Neuronal stem cell (in vitro differentiated cells): Measurements from ENCODE around the gene GINS1.

Experiments used
- DNase-seq: peaks from one replicate; pipeline ENCODE4 v3.0.0-alpha.2; 2013; ENCODE audit warnings: low spot score
- H2AFZ ChIP-seq: one replicate; pipeline ENCODE4 v1.6.1; 2013; ENCODE audit warnings: mild to moderate bottlenecking, low read length, inconsistent platforms
- H2AK5ac ChIP-seq: 2 replicates; pipeline ENCODE4 v1.6.1; 2013; ENCODE audit warnings: low read depth, mild to moderate bottlenecking, inconsistent platforms, low read length, moderate library complexity, mixed read lengths
- H2BK120ac ChIP-seq: 2 replicates; pipeline ENCODE4 v1.6.1; 2013; ENCODE audit warnings: low read depth, mild to moderate bottlenecking, inconsistent platforms, low read length, moderate library complexity, mixed read lengths
- H2BK12ac ChIP-seq: one replicate; pipeline ENCODE4 v1.6.1; 2013; ENCODE audit warnings: low read length, inconsistent platforms
- H2BK15ac ChIP-seq: 2 replicates; pipeline ENCODE4 v1.6.1; 2013; ENCODE audit warnings: mild to moderate bottlenecking, low read length, inconsistent platforms, mixed read lengths
- H2BK5ac ChIP-seq: one replicate; pipeline ENCODE4 v1.6.1; 2013; ENCODE audit warnings: inconsistent platforms, mild to moderate bottlenecking, low read length, moderate library complexity
- H3K14ac ChIP-seq: one replicate; pipeline ENCODE4 v1.6.1; 2013; ENCODE audit warnings: low read length, inconsistent platforms
- H3K18ac ChIP-seq: 2 replicates; pipeline ENCODE4 v1.6.1; 2013; ENCODE audit warnings: low read length, inconsistent platforms
- H3K23ac ChIP-seq: 2 replicates; pipeline ENCODE4 v1.6.1; 2013; ENCODE audit warnings: low read depth, mild to moderate bottlenecking, mixed read lengths, low read length, inconsistent platforms; ENCODE audit not compliant: poor library complexity
- H3K27ac ChIP-seq: replicated peaks from 3 replicates; pipeline ENCODE4 v1.5.1; 2013; ENCODE audit warnings: low read length, inconsistent platforms
- H3K27me3 ChIP-seq, 3 experiments: 2 replicates each; pipeline ENCODE4 v1.6.1; 2013; ENCODE audit warnings: low read length in 3 of 3, mild to moderate bottlenecking in 2 of 3, inconsistent platforms in 1 of 3, low read depth in 1 of 3, mixed read lengths in 1 of 3, moderate library complexity in 1 of 3; ENCODE audit not compliant: control insufficient read depth in 3 of 3, insufficient read depth in 3 of 3
- H3K36me3 ChIP-seq, 2 donors: replicated peaks in 1 of 2; 2 replicates each; pipeline ENCODE4 v1.6.1; 2013; ENCODE audit warnings: low read length in 2 of 2; ENCODE audit not compliant: control insufficient read depth in 2 of 2, insufficient read depth in 2 of 2
- H3K4ac ChIP-seq: 2 replicates; pipeline ENCODE4 v1.6.1; 2013; ENCODE audit warnings: inconsistent platforms, mild to moderate bottlenecking, low read length, moderate library complexity
- H3K4me1 ChIP-seq, 2 donors: 1 replicate in 1 of 2; 2 replicates in 1 of 2; pipeline ENCODE4 v1.6.1; 2013; ENCODE audit warnings: low read length in 2 of 2, low read depth in 1 of 2; ENCODE audit not compliant: control insufficient read depth in 2 of 2, insufficient read depth in 1 of 2
- H3K4me2 ChIP-seq: one replicate; pipeline ENCODE4 v1.6.1; 2013; ENCODE audit warnings: mild to moderate bottlenecking, low read length, inconsistent platforms; ENCODE audit not compliant: insufficient read depth, poor library complexity, severe bottlenecking
- H3K4me3 ChIP-seq, 2 donors: 2 replicates each; pipeline ENCODE4 v1.5.1; 2013; ENCODE audit warnings: low read length in 2 of 2, mild to moderate bottlenecking in 2 of 2, inconsistent platforms in 1 of 2, moderate library complexity in 1 of 2
- H3K79me1 ChIP-seq: one replicate; pipeline ENCODE4 v1.6.1; 2013; ENCODE audit warnings: low read depth, mild to moderate bottlenecking, inconsistent platforms, low read length, moderate library complexity
- H3K9ac ChIP-seq: one replicate; pipeline ENCODE4 v1.6.1; 2013; ENCODE audit warnings: mild to moderate bottlenecking, low read depth, low read length, inconsistent platforms; ENCODE audit not compliant: poor library complexity
- H3K9me3 ChIP-seq, 2 donors: replicated peaks in 1 of 2; 2 replicates each; pipeline versions ENCODE3 to v1.6.1; 2013; ENCODE audit warnings: low read length in 2 of 2, mild to moderate bottlenecking in 2 of 2, inconsistent platforms in 1 of 2, low read depth in 1 of 2, mixed read lengths in 1 of 2, moderate library complexity in 1 of 2; ENCODE audit not compliant: control insufficient read depth in 2 of 2, insufficient read depth in 1 of 2
- H4K8ac ChIP-seq: one replicate; pipeline ENCODE4 v1.6.1; 2013; ENCODE audit warnings: low read depth, mild to moderate bottlenecking, inconsistent platforms, low read length, moderate library complexity
- H4K91ac ChIP-seq: one replicate; pipeline ENCODE4 v1.6.1; 2013; ENCODE audit warnings: low read length, low read depth, mild to moderate bottlenecking, inconsistent platforms; ENCODE audit not compliant: poor library complexity
- WGBS, 2 donors: extraction: QIAGEN DNeasy Blood & Tissue Kit; methylation state at CpG; one replicate each; pipeline ENCODE4 v1.1.7; 2013; ENCODE audit warnings: missing lambda C conversion rate in 2 of 2, mixed read lengths in 1 of 2; ENCODE audit not compliant: insufficient read length in 2 of 2, insufficient replicate concordance in 1 of 2; ENCODE audit errors: extremely low coverage in 2 of 2; 5-methylcytosine and 5-hydroxymethylcytosine counted together

Gene GINS1

GRCh38 chr20:25495189-25495824 lies 87.8 kb downstream of the GINS1 start:
- no peak overlapping the region for H4K91ac ChIP-seq
- no peak overlapping the region for H3K4ac ChIP-seq
- no peaks in the 10 kb centered on the region for H3K79me1 ChIP-seq
- no peak overlapping the region for H2BK12ac ChIP-seq
- no peak overlapping the region for H3K4me3 ChIP-seq
- no peak overlapping the region for H3K9ac ChIP-seq
- H3K27me3 ChIP-seq, result no peaks in the 10 kb centered on the region
- no peak overlapping the region for H3K27ac ChIP-seq
- H3K4me1 ChIP-seq, result no peaks in the 10 kb centered on the region
- H2AFZ ChIP-seq, result no peak overlapping the region
- H2BK120ac ChIP-seq, result no peak overlapping the region
- H3K23ac ChIP-seq, result peak overlapping the region; percentile 1
- WGBS, 2 donors, result no CpG with 5 or more reads among the region's 18 CpGs
- H2BK15ac ChIP-seq, result no peak overlapping the region
- no peak overlapping the region for H2AK5ac ChIP-seq
- H3K9me3 ChIP-seq, result peaks cover 0 to 4% of the 10 kb centered on the region in 2 donors
- H3K14ac ChIP-seq, result no peak overlapping the region
- H2BK5ac ChIP-seq, result peak overlapping the region; percentile 44
- H4K8ac ChIP-seq, result no peak overlapping the region
- no peak overlapping the region for H3K4me2 ChIP-seq
- no peak for DNase-seq
- H3K36me3 ChIP-seq, result peaks cover 15 to 67% of the 10 kb centered on the region in 2 donors
- peak overlapping the region; percentile 20 for H3K18ac ChIP-seq

GRCh38 chr20:25496165-25496967 lies 88.9 kb downstream of the GINS1 start:
- H2AFZ ChIP-seq, result no peak overlapping the region
- H4K8ac ChIP-seq, result no peak overlapping the region
- no peaks in the 10 kb centered on the region for H3K4me1 ChIP-seq
- no peak overlapping the region for H2BK15ac ChIP-seq
- no peak overlapping the region for H4K91ac ChIP-seq
- H2BK5ac ChIP-seq, result no peak overlapping the region
- H3K4me2 ChIP-seq, result no peak overlapping the region
- no peak for DNase-seq
- H2BK120ac ChIP-seq, result no peak overlapping the region
- H2AK5ac ChIP-seq, result no peak overlapping the region
- H3K18ac ChIP-seq, result peak overlapping the region; percentile 71
- no peaks in the 10 kb centered on the region for H3K79me1 ChIP-seq
- no peak overlapping the region for H3K9ac ChIP-seq
- peak overlapping the region; percentile 34 for H3K23ac ChIP-seq
- H3K9me3 ChIP-seq, result peaks cover 0 to 4% of the 10 kb centered on the region in 2 donors
- WGBS, 2 donors, result no CpG with 5 or more reads among the region's 14 CpGs
- no peak overlapping the region for H2BK12ac ChIP-seq
- H3K27ac ChIP-seq, result no peak overlapping the region
- H3K4ac ChIP-seq, result no peak overlapping the region
- peaks cover 11 to 68% of the 10 kb centered on the region in 2 donors for H3K36me3 ChIP-seq
- peak overlapping the region; percentile 84 for H3K14ac ChIP-seq
- no peaks in the 10 kb centered on the region for H3K27me3 ChIP-seq
- H3K4me3 ChIP-seq, result no peak overlapping the region

DNA sequence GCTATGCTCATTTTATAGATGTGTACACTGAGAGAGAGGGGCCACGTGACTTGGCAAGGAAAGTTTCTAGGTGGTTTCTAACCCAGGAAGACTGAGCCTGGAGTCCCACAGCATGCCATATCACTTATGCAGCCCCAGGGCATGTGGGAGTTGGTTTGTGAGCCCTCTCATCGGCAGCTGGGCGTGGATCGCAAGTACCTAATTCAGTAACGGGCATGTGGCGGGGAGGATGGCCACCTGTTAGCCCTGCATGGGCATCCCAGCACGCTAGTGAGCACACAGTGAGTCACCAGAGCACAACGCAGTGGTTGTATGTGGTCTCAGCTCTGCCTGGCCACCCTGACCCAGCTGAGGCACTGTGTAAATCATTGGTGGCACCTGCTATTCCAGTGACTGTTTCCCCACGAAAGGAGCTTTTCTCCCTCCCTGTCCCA lies 89.5 kb downstream of the GINS1 start:
- Histone ChIP-seq H3K4me2 (no peak overlapping the region), H2BK15ac (no peak overlapping the region), H2BK12ac (no peak overlapping the region), H2AFZ (no peak overlapping the region), H4K8ac (peak overlapping the region; percentile 70), H3K36me3 (peaks cover 11 to 70% of the 10 kb centered on the region in 2 donors), H2BK5ac (no peak overlapping the region), H3K4me3 (no peak overlapping the region), H3K79me1 (no peaks in the 10 kb centered on the region), H3K14ac (no peak overlapping the region), H2BK120ac (no peak overlapping the region), H2AK5ac (no peak overlapping the region), H3K18ac (no peak overlapping the region), H4K91ac (no peak overlapping the region), H3K4me1 (no peaks in the 10 kb centered on the region), H3K23ac (no peak overlapping the region), H3K27ac (no peak overlapping the region), H3K9me3 (peaks cover 0 to 4% of the 10 kb centered on the region in 2 donors), H3K27me3 (no peaks in the 10 kb centered on the region), H3K4ac (no peak overlapping the region), H3K9ac (peak overlapping the region; percentile 34)
- no peak for DNase-seq
- WGBS, 2 donors, result no CpG with 5 or more reads among the region's 9 CpGs

GRCh38 chr20:25497586-25498279 lies 90.3 kb downstream of the GINS1 start:
- no peak overlapping the region for H3K4ac ChIP-seq
- H3K14ac ChIP-seq, result no peak overlapping the region
- H3K9me3 ChIP-seq, result peaks cover 0 to 4% of the 10 kb centered on the region in 2 donors
- H3K27ac ChIP-seq, result no peak overlapping the region
- no peak overlapping the region for H2BK120ac ChIP-seq
- no peak overlapping the region for H3K4me3 ChIP-seq
- no peak for DNase-seq
- H2AK5ac ChIP-seq, result no peak overlapping the region
- no peak overlapping the region for H2BK5ac ChIP-seq
- H2BK12ac ChIP-seq, result no peak overlapping the region
- peaks cover 11 to 78% of the 10 kb centered on the region in 2 donors for H3K36me3 ChIP-seq
- H2AFZ ChIP-seq, result no peak overlapping the region
- H3K18ac ChIP-seq, result peak overlapping the region; percentile 74
- H3K4me1 ChIP-seq, result no peaks in the 10 kb centered on the region
- H2BK15ac ChIP-seq, result no peak overlapping the region
- WGBS, 2 donors, result no CpG with 5 or more reads among the region's 22 CpGs
- no peak overlapping the region for H4K8ac ChIP-seq
- peak overlapping the region; percentile 2 for H3K23ac ChIP-seq
- H3K27me3 ChIP-seq, result no peaks in the 10 kb centered on the region
- H3K4me2 ChIP-seq, result no peak overlapping the region
- no peak overlapping the region for H3K9ac ChIP-seq
- no peaks in the 10 kb centered on the region for H3K79me1 ChIP-seq
- no peak overlapping the region for H4K91ac ChIP-seq
